ENCODE results near the gene RPS8.

DNA sequence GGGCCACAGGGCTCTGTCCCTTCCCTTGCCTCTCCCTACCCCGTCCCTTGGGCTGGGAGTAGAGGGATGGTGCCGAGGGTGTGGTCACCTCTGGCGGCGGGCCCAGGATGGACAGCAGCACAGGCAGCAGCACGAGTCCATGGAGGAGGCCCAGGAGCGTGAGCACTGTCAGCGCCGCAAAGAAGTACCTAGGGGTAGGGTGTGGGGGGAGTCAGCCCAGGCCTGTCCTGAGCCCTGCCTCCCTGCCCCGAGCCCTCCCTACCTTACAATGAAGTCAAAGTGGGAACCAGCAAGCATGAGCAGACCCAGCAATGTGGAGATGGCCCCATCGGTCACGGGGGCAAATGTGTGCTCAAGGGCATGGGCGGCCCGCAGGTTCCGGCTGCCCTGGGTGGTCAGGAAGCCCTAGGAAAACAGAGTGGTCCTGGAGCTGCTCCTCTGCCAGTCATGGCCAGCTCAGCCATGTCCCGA, 47.7 kb downstream of the RPS8 start:
- TF ChIP-seq, protein P1, sequence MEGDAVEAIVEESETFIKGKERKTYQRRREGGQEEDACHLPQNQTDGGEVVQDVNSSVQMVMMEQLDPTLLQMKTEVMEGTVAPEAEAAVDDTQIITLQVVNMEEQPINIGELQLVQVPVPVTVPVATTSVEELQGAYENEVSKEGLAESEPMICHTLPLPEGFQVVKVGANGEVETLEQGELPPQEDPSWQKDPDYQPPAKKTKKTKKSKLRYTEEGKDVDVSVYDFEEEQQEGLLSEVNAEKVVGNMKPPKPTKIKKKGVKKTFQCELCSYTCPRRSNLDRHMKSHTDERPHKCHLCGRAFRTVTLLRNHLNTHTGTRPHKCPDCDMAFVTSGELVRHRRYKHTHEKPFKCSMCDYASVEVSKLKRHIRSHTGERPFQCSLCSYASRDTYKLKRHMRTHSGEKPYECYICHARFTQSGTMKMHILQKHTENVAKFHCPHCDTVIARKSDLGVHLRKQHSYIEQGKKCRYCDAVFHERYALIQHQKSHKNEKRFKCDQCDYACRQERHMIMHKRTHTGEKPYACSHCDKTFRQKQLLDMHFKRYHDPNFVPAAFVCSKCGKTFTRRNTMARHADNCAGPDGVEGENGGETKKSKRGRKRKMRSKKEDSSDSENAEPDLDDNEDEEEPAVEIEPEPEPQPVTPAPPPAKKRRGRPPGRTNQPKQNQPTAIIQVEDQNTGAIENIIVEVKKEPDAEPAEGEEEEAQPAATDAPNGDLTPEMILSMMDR (IDR thresholded peaks at IDR 0.05 in 8 of 11, conservative IDR thresholded peaks at IDR 0.05 in 3 of 11) = no peak
- no peak for TF ChIP-seq POLR2A (IDR thresholded peaks at IDR 0.05)
